Measurements from ENCODE around the gene LYPD4. TPM values are rescaled to one million over a fixed set of nuclear protein-coding genes. Genes with fewer than 3 reads are reported as not detected.

The LYPD4 gene
- polyA plus RNA-seq, 2 of the 4 experiments (the other 2 are of a cell fraction): not detected

- TF ChIP-seq MAZ (IDR thresholded peaks at IDR 0.05; ENCODE audit: borderline replicate concordance, low read depth, low read length): no peak
These were observed 27.3 kb upstream of the LYPD4 start (continued) for GRCh38 chr19:41871573-41872383.

GRCh38 chr19:41870401-41870873 lies 26.0 kb upstream of the LYPD4 start:
- CTCF ChIA-PET: interaction anchor here (0.9 to 8.4 kb wide), 7 partner anchors 11 to 87 kb away, joined by 4 to 87 read pairs (median 14); partner anchors contain the start of genes ERFL, RABAC1 and RPS19
- H3K9me3 ChIP-seq: no peaks in the 10 kb centered on the region
- H3K4me3 ChIP-seq: no peak overlapping the region
- POLR2A ChIA-PET: interaction anchor here (0.9 to 5.0 kb wide), 3 partner anchors 11 to 75 kb away, joined by 3 to 102 read pairs (median 5); partner anchors contain the start of gene RPS19
- DNase-seq (ENCODE audit: low read depth in 1 of 2, low spot score in 1 of 2) (peak in 1 of 2 experiments; percentile 65), FAIRE-seq (no peak), ATAC-seq (peak; percentile 7 to 21)
- H3K4me1 ChIP-seq: peaks cover 49% of the 10 kb centered on the region
- WGBS (ENCODE audit: missing lambda C conversion rate): 86% methylated on average over 3 of the region's 3 CpGs
- 0 out of 6 replicates have a peak overlapping the region, but pooled peaks of 1 of the 2 experiments have one; percentile 4 for H3K27ac ChIP-seq
- no peak overlapping the region for H3K4me2 ChIP-seq
- TF ChIP-seq ELK1 (IDR thresholded peaks at IDR 0.05; ENCODE audit: low read depth, low read length) (no peak), POLR2AphosphoS2 (conservative IDR thresholded peaks at IDR 0.05; ENCODE audit: low read length) (peak; percentile 85; the same call in 1 of the 2 replicates), CTCF (IDR thresholded peaks at IDR 0.05) (no peak), FOSL2 (IDR thresholded peaks at IDR 0.05) (no peak), FOSL2 (CRISPR knock-in tag; IDR thresholded peaks at IDR 0.05) (no peak), FOSB (CRISPR knock-in tag; IDR thresholded peaks at IDR 0.05) (0 out of 2 replicates have a peak, but pooled peaks have one; percentile 63), TFCP2L1 (CRISPR knock-in tag; IDR thresholded peaks at IDR 0.05) (0 out of 2 replicates have a peak, but pooled peaks have one; percentile 70), ZNF302 (CRISPR knock-in tag; IDR thresholded peaks at IDR 0.05) (no peak), CBX8 (IDR thresholded peaks at IDR 0.05) (no peak), HOXB5 (CRISPR knock-in tag; IDR thresholded peaks at IDR 0.05) (no peak), PBX3 (IDR thresholded peaks at IDR 0.05) (0 out of 2 replicates have a peak, but pooled peaks have one; percentile 36), RARB (CRISPR knock-in tag; IDR thresholded peaks at IDR 0.05) (0 out of 2 replicates have a peak, but pooled peaks have one; percentile 43), HOXA7 (CRISPR knock-in tag; IDR thresholded peaks at IDR 0.05) (peak; percentile 88)

GRCh38 chr19:41869374-41869955 lies 25.0 kb upstream of the LYPD4 start:
- FAIRE-seq (no peak), DNase-seq (ENCODE audit: low read depth in 1 of 2, low spot score in 1 of 2) (no peak), ATAC-seq (no peak)
- H3K27ac ChIP-seq: 0 out of 6 replicates have a peak overlapping the region, but pooled peaks of 1 of the 2 experiments have one; percentile 5
- H3K4me2 ChIP-seq: no peak overlapping the region
- peaks cover 59% of the 10 kb centered on the region for H3K4me1 ChIP-seq
- no peak for TF ChIP-seq GATA3 (IDR thresholded peaks at IDR 0.05; ENCODE audit: borderline replicate concordance)
- no peak; the same call in 1 of the 2 replicates for TF ChIP-seq RARB (CRISPR knock-in tag; IDR thresholded peaks at IDR 0.05)
- no peak for TF ChIP-seq CBX2 (IDR thresholded peaks at IDR 0.05; ENCODE audit: borderline replicate concordance, low read depth)
- no peak for TF ChIP-seq HES2 (IDR thresholded peaks at IDR 0.05)
- TF ChIP-seq HDAC2 (IDR thresholded peaks at IDR 0.05): no peak
- no peak for TF ChIP-seq NFE2L2 (conservative IDR thresholded peaks at IDR 0.05; ENCODE audit: low read length)
- TF ChIP-seq ZNF302 (CRISPR knock-in tag; IDR thresholded peaks at IDR 0.05): no peak
- TF ChIP-seq MAX (IDR thresholded peaks at IDR 0.05): no peak
- H3K4me3 ChIP-seq: no peak overlapping the region
- 93% methylated on average over 13 of the region's 13 CpGs for WGBS (ENCODE audit: missing lambda C conversion rate)
- ChIA-PET CTCF (interaction anchor here (1.3 to 7.0 kb wide), 3 partner anchors 10 to 165 kb away, joined by 6 to 77 read pairs (median 7); partner anchors contain the start of gene RPS19), POLR2A (interaction anchor here (1.4 to 5.0 kb wide), 3 partner anchors 10 to 15 kb away, joined by 5 to 102 read pairs (median 25); partner anchors contain the start of gene RPS19)
- no peaks in the 10 kb centered on the region for H3K9me3 ChIP-seq
